Neural progenitor cell (in vitro differentiated cells): ENCODE results near the gene LY6G6F. TPM values are rescaled to one million over a fixed set of nuclear protein-coding genes. Genes with fewer than 3 reads are reported as not detected.

Experiments used
- DNase-seq: peaks from one replicate; pipeline ENCODE4 v3.0.0-alpha.2; 2016; ENCODE audit warnings: low spot score
- H2AFZ ChIP-seq: fragments of 200-600 bp; sonication (generic); replicated peaks from 2 replicates; pipeline ENCODE4 v1.6.1; 2016; ENCODE audit warnings: antibody characterized with exemption
- H3F3A ChIP-seq: fragments of 200-600 bp; sonication (generic); 2 replicates; pipeline ENCODE4 v1.6.1; 2016; ENCODE audit warnings: antibody characterized with exemption, low read depth
- H3K27ac ChIP-seq: fragments of 200-600 bp; sonication (generic); 2 replicates; pipeline ENCODE4 v1.5.1; 2016; ENCODE audit warnings: mild to moderate bottlenecking
- H3K27me3 ChIP-seq: fragments of 200-600 bp; sonication (generic); 2 replicates; pipeline ENCODE4 v1.6.1; 2016; ENCODE audit warnings: mild to moderate bottlenecking, moderate library complexity
- H3K36me3 ChIP-seq: fragments of 200-600 bp; sonication (generic); 2 replicates; pipeline ENCODE4 v1.5.1; 2016
- H3K4me1 ChIP-seq: fragments of 200-600 bp; sonication (generic); 2 replicates; pipeline ENCODE4 v1.6.1; 2016; ENCODE audit warnings: mixed run types
- H3K4me2 ChIP-seq: fragments of 200-600 bp; sonication (generic); 2 replicates; pipeline ENCODE4 v1.6.1; 2016
- H3K4me3 ChIP-seq: fragments of 200-600 bp; sonication (generic); 2 replicates; pipeline ENCODE4 v1.5.1; 2016
- H3K79me2 ChIP-seq: fragments of 200-600 bp; sonication (generic); 2 replicates; pipeline ENCODE4 v1.6.1; 2016; ENCODE audit warnings: low read depth
- H3K9ac ChIP-seq: fragments of 200-600 bp; sonication (generic); 2 replicates; pipeline ENCODE4 v1.6.1; 2016
- H3K9me3 ChIP-seq: fragments of 200-600 bp; sonication (generic); 2 replicates; pipeline ENCODE4 v1.5.1; 2016; ENCODE audit warnings: low read depth
- H4K20me1 ChIP-seq: fragments of 200-600 bp; sonication (generic); 2 replicates; pipeline ENCODE4 v1.6.1; 2016; ENCODE audit warnings: low read depth
- H3K27ac Mint-ChIP-seq: 3 replicates; pipeline ENCODE4 v1.8.0; 2021; ENCODE audit warnings: mixed read lengths
- H3K27me3 Mint-ChIP-seq: 2 replicates; pipeline ENCODE4 v1.8.0; 2022; ENCODE audit warnings: low read depth, mild to moderate bottlenecking, inconsistent platforms, moderate library complexity, mixed read lengths; ENCODE audit not compliant: insufficient read depth
- H3K36me3 Mint-ChIP-seq: 3 replicates; pipeline ENCODE4 v1.8.0; 2021; ENCODE audit warnings: mixed read lengths
- H3K4me1 Mint-ChIP-seq: 3 replicates; pipeline ENCODE4 v1.8.0; 2021; ENCODE audit warnings: mixed read lengths
- H3K4me3 Mint-ChIP-seq: 3 replicates; pipeline ENCODE4 v1.8.0; 2021; ENCODE audit warnings: mild to moderate bottlenecking, moderate library complexity, mixed read lengths
- H3K9me3 Mint-ChIP-seq: 3 replicates; pipeline ENCODE4 v1.8.0; 2020; ENCODE audit warnings: mixed read lengths
- CTCF ChIP-seq: fragments of 200-600 bp; sonication (generic); IDR thresholded peaks from 2 replicates; pipeline ENCODE4 v1.5.1; 2017; ENCODE audit warnings: antibody characterized with exemption, mild to moderate bottlenecking
- EZH2 ChIP-seq: fragments of 200-600 bp; sonication (generic); IDR thresholded peaks from 2 replicates; pipeline ENCODE4 v1.6.1; 2017; ENCODE audit warnings: antibody characterized with exemption, mild to moderate bottlenecking, moderate library complexity
- EZH2phosphoT487 ChIP-seq: fragments of 200-600 bp; sonication (generic); IDR thresholded peaks from 2 replicates; pipeline ENCODE4 v1.6.1; 2017; ENCODE audit warnings: antibody characterized with exemption
- total RNA-seq: library from RNA; depleted of rRNA; stranded (reverse); fragments of >200 nt; gene quantifications from 2 replicates; pipeline ENCODE4 v1.2.3, GENCODE V29; 2015; ENCODE audit warnings: low replicate concordance

Gene LY6G6F
- total RNA-seq, 1 donor from 2014 or later: not detected

DNA sequence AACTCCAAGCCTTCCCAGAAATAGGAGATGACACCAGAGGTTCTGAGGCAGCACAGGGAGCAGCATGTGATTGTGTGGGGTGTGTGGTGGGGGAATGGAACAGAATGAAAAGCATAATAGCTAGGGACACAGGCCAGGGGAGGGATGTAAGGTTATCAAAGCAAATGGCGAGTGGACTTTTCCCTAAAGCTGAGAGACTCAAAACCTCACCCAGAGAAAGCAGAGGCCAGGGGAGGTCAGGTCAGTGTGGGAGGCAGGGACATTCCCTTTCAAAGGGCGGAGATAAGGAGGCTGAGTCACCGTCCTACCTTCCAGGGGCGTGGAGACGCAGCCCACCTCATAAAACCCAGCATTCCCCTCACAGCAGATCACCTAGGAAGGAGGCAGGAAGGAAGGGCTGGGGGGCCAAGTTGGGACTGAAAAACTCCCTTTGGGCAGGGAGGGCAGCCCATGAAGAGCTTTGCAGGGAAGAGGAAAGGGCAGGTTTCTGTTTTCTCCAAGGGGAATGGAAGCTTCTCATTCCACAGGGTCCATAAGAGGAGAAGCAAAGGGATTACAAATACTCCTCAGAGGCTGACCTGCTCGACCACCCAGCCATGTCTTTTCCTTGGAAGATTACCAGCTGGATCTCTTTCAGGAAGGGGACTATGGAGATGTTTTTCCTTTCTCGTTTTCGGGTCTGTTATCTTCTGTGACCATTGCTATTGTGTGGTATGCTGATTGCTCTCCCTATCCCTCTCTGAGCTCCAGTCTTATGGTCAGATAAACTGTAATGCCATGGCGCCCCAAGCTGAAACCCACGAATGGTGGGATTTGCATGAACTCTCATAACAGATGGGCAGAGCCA is 16.2 kb upstream of the LY6G6F start:
- Histone ChIP-seq H3K4me2 (no peak overlapping the region), H3F3A (no peaks in the 10 kb centered on the region), H3K79me2 (no peaks in the 10 kb centered on the region), H3K27ac (no peak overlapping the region), H3K4me1 (no peaks in the 10 kb centered on the region), H2AFZ (no peak overlapping the region), H3K36me3 (no peaks in the 10 kb centered on the region), H4K20me1 (peaks cover 3% of the 10 kb centered on the region), H3K9me3 (no peaks in the 10 kb centered on the region), H3K4me3 (no peak overlapping the region), H3K9ac (no peak overlapping the region), H3K27me3 (no peaks in the 10 kb centered on the region)
- TF ChIP-seq EZH2: no peak
- TF ChIP-seq CTCF: no peak
- TF ChIP-seq EZH2phosphoT487: no peak
- peak overlapping the region; percentile 34 for H3K27ac Mint-ChIP-seq
- peaks cover under 1% of the 10 kb centered on the region for H3K27me3 Mint-ChIP-seq
- peaks cover 40% of the 10 kb centered on the region for H3K36me3 Mint-ChIP-seq
- no peaks in the 10 kb centered on the region for H3K9me3 Mint-ChIP-seq
- no peak for DNase-seq
- peaks cover 3% of the 10 kb centered on the region for H3K4me1 Mint-ChIP-seq
- H3K4me3 Mint-ChIP-seq: no peak overlapping the region

DNA sequence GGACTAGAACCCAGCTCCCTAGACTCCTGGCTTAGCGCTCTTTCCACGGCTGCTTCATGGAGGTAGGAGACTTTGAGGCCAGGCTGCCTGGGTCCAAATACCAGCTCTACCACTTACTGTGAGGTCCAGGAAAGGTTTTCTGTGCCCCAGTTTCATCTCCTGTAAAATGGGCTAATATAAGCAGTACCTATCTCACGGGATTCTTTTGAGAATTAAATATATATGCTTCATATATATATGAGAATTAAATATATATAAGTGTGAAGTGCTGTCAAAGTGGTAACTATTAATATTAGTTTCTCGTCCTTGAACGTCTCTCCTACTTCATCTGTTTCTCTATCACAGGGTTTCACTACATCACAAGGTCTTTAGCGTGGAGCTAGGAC is 15.6 kb upstream of the LY6G6F start:
- Histone ChIP-seq H3K79me2 (no peaks in the 10 kb centered on the region), H3K27ac (no peak overlapping the region), H2AFZ (no peak overlapping the region), H3K36me3 (no peaks in the 10 kb centered on the region), H4K20me1 (peaks cover 3% of the 10 kb centered on the region), H3K4me1 (no peaks in the 10 kb centered on the region), H3K9ac (no peak overlapping the region), H3K9me3 (no peaks in the 10 kb centered on the region), H3F3A (no peaks in the 10 kb centered on the region), H3K27me3 (no peaks in the 10 kb centered on the region), H3K4me3 (no peak overlapping the region), H3K4me2 (no peak overlapping the region)
- Mint-ChIP-seq H3K36me3 (peaks cover 34% of the 10 kb centered on the region), H3K4me3 (no peak overlapping the region), H3K9me3 (no peaks in the 10 kb centered on the region), H3K27ac (no peak overlapping the region), H3K4me1 (peaks cover 3% of the 10 kb centered on the region), H3K27me3 (no peaks in the 10 kb centered on the region)
- no peak for DNase-seq
- TF ChIP-seq CTCF: no peak

DNA sequence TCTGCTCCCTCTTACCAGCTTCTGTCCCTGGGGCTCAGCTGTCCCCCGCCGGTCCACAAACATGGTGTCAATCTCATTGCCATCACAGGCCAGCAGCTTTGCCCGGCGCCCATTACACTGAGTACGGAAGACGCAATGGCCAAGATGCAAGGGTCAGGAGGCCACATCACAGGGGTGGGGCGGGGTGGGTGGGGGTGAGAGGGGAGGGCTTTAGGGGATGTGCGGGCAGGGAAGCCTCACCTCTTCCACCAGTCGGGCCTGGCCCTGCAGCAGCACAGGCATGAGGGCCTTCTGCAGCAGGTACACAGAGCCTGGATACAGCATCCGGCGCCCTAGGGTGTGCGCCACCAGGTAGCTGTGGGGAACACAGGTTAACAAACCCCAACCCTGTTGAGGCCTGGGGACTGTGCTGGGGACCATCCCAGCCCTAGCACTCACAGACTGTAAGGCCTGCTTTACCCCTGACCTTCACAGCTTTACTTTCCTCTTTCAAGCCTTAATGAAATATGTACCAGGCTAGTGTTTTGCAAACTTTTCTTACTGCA is 15.0 kb upstream of the LY6G6F start:
- H3K4me3 ChIP-seq: no peak overlapping the region
- no peak overlapping the region for H3K27ac ChIP-seq
- no peaks in the 10 kb centered on the region for H3K79me2 ChIP-seq
- no peaks in the 10 kb centered on the region for H3K4me1 ChIP-seq
- H3K4me2 ChIP-seq: no peak overlapping the region
- TF ChIP-seq CTCF (no peak), EZH2 (no peak), EZH2phosphoT487 (no peak)
- H3K27ac Mint-ChIP-seq: no peak overlapping the region
- no peaks in the 10 kb centered on the region for H3K27me3 Mint-ChIP-seq
- DNase-seq: no peak
- H3K36me3 ChIP-seq: no peaks in the 10 kb centered on the region
- H3K9me3 ChIP-seq: no peaks in the 10 kb centered on the region
- no peaks in the 10 kb centered on the region for H3F3A ChIP-seq
- peaks cover 3% of the 10 kb centered on the region for H3K4me1 Mint-ChIP-seq
- H4K20me1 ChIP-seq: peaks cover 3% of the 10 kb centered on the region
- no peak overlapping the region for H2AFZ ChIP-seq
- peaks cover 32% of the 10 kb centered on the region for H3K36me3 Mint-ChIP-seq
- H3K9ac ChIP-seq: no peak overlapping the region
- H3K27me3 ChIP-seq: no peaks in the 10 kb centered on the region
- H3K9me3 Mint-ChIP-seq: no peaks in the 10 kb centered on the region
- no peak overlapping the region for H3K4me3 Mint-ChIP-seq
